HG03575 (cell line): Measurements from ENCODE around the gene ERBB4.

Experiments used
- ATAC-seq: cut with Tn5 transposase; IDR thresholded peaks from one replicate; pipeline ENCODE4 v1.9.1; 2021; ENCODE audit not compliant: unreplicated experiment, insufficient number of reproducible peaks, low FRiP score; ENCODE audit errors: extremely low read depth

ERBB4 gene

DNA sequence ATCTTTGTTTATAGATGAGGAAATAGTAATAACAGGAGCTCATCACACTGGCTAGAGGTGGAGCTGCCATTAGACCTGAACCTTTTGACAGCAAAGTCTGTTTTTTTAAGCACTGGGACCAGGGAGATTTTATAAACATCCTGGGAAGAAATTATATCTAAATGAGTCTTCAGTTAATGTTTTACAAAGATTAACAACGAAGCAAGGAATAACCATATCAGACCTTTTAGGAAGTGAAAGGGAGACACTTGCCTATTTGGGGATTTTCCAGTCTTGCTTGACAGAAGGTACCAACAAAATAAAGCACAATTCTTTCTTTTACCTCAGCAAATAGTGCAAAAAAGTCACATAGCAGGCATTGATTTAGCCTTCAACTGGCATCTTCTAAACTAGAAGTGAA, 1205.2 kb downstream of the ERBB4 start:
- ATAC-seq: no peak

DNA sequence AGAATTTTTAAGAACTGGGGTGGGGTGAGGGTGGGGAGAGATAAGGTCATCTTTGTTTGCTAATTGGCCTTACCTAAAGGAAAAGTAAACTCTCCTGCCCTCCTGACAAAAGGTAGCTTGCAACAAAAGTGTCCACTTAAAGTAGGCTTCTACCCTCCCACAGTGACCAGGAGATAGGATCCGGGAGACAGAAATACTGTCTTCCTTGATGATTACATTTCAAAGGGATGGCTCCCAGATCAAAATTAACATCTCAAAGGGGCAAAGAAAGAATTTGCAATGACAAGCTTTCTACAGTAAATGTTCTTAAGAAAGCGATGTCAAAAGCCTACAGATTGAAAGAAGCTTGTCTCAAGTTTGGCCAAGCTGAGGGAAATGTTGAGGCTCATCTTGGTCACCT, 1206.9 kb downstream of the ERBB4 start:
- no peak for ATAC-seq

DNA sequence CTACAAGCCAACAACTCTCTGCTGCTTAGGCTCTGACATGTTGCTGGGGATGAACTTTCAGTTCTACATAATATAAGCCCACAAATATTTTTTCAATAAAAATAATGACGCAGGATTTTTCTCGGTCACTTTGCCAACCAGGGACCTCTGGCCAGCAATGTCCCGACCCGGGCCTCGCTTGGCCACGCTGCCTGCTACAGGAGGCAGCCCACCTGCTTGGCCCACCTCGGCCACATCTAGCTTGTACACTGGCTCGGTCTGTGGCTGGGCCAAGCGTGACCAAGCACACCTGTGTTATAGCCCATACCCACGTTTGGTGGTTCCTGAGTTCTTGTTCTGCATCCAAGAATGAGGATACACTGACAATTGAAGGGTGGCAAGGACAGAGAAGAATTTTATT, 1208.7 kb downstream of the ERBB4 start:
- no peak for ATAC-seq

DNA sequence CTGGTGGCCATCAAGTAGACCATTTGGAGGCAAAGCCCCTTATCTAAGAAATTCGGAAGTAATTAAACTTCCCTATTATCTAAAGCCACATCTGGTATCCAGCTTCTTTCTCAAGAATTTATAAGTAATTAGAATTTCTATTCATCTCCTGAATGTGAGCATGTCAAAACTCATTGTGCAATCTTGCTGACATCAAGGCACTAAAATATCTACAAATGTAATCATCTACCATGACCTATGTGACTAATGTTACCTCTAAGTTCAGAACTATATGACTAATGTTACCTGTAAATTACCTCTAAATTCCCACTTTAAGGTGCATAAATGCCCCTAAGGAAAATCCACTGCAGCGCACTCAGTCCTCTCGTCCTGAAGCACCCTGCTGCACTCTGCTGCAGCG, 1209.2 kb downstream of the ERBB4 start:
- no peak for ATAC-seq

DNA sequence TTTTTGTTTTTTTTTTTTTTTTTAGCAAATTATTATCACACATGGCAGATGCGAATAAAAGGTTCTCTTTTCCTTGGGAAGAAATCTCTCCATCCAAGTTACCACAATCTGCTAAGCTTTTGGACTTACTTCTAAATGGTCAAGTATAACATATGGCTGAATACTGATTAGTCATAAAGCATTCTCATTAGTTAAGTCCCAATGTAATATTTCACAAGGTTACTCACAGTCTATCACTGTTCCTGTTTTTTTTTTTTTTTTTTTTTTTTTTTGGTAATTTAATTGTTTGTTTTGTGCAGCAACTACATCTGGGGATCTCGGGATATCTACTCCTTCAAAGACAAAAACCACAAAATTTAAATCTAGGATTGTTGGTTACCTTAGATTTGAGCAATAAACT, 1210.5 kb downstream of the ERBB4 start:
- no peak for ATAC-seq
